Testis (tissue), 3 donors: ENCODE measurements around the gene RFT1. TPM values are rescaled to one million over a fixed set of nuclear protein-coding genes. Genes with fewer than 3 reads are reported as not detected.

ENCODE experiments used
- DNase-seq: peaks from one replicate; pipeline ENCODE4 v3.0.0-alpha.2; 2019
- H3K27ac ChIP-seq, 2 donors: fragments of 200-600 bp; sonication (generic); one replicate each; pipeline ENCODE4 v1.5.1; 2019
- H3K27me3 ChIP-seq: fragments of 200-600 bp; sonication (generic); one replicate; pipeline ENCODE4 v1.5.1; 2019
- H3K36me3 ChIP-seq: fragments of 200-600 bp; sonication (generic); one replicate; pipeline ENCODE4 v1.5.1; 2017; ENCODE audit warnings: low read depth; ENCODE audit errors: missing control alignments
- H3K4me1 ChIP-seq: fragments of 200-600 bp; sonication (generic); one replicate; pipeline ENCODE4 v1.5.1; 2019
- H3K4me3 ChIP-seq, 2 donors: fragments of 200-600 bp; sonication (generic); one replicate each; pipeline ENCODE4 v1.5.1; 2017 to 2019
- H3K9me3 ChIP-seq: fragments of 200-600 bp; sonication (generic); one replicate; pipeline ENCODE4 v1.5.1; 2017
- POLR2A ChIP-seq: fragments of 450-650 bp; IDR thresholded peaks from one replicate; pipeline ENCODE4 v1.6.1; 2017; ENCODE audit warnings: antibody characterized with exemption, mild to moderate bottlenecking, moderate library complexity
- WGBS, 2 donors: methylation state at CpG; one replicate each; pipeline ENCODE4 v1.1.5; 2018; 5-methylcytosine and 5-hydroxymethylcytosine counted together
- intact Hi-C: fragments of 100-400 bp; cut with DNase I; formaldehyde crosslinking; loops from one replicate; pipeline ENCODE4 v1.15.1; 2023; ENCODE audit warnings: low total_unique reads
- polyA plus RNA-seq: library from polyadenylated mRNA; stranded (reverse); fragments of 350-450 nt; fragmentation: Illumina TruSeq; extraction: RNeasy Lipid Tissue Mini Kit (QIAGEN cat#74804); gene quantifications from one replicate; pipeline ENCODE4 v1.2.3, GENCODE V29; 2014; ENCODE audit warnings: low read depth, low replicate concordance; ENCODE audit not compliant: insufficient read depth
- total RNA-seq, 2 donors: library from RNA; depleted of rRNA; stranded (reverse); fragments of >200 nt; gene quantifications; one replicate each; pipeline ENCODE4 v1.2.3, GENCODE V29; 2016
- TF ChIP-seq, protein P1 (sequence below), 3 experiments: fragments of 450-650 bp in 2 of 3; fragments of 200-600 bp in 1 of 3; sonication (generic) in 1 of 3; IDR thresholded peaks; one replicate each; pipeline ENCODE4 v1.5.1; 2016 to 2019; ENCODE audit warnings: antibody characterized with exemption in 3 of 3, mild to moderate bottlenecking in 2 of 3, moderate library complexity in 1 of 3

RFT1 gene
- total and polyA plus RNA-seq, 3 donors from 2014 or later = 27.2 to 36.8 (median 33.9) TPM

DNA sequence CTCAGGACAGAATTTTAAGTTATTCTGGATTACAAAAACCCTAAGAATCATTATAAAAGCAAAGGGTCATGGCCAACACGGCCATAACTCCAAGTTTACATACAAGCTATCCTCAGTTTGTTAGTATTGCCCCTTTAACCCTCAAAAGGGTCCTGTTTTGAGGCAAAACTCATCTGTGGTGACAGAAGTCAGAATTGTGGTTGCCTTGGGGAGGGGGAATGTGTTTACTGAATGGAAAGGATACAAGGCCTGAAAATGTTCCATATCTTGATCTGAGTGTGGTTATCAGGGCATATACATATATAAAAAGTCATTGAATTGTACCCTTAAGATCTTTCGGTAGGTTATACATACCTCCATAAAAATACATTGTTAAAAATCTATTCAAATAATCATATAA is 86.5 kb downstream of the RFT1 start:
- Histone ChIP-seq H3K4me1 (peaks cover 6% of the 10 kb centered on the region), H3K4me3 (no peak overlapping the region), H3K36me3 (no peaks in the 10 kb centered on the region), H3K9me3 (no peaks in the 10 kb centered on the region), H3K27me3 (no peaks in the 10 kb centered on the region), H3K27ac (no peak overlapping the region)
- intact Hi-C loops = no loop called here
- WGBS, 2 donors = 58 to 70% methylated on average over 2 of the region's 2 CpGs
- no peak for DNase-seq
- TF ChIP-seq POLR2A = no peak
- TF ChIP-seq, protein P1, sequence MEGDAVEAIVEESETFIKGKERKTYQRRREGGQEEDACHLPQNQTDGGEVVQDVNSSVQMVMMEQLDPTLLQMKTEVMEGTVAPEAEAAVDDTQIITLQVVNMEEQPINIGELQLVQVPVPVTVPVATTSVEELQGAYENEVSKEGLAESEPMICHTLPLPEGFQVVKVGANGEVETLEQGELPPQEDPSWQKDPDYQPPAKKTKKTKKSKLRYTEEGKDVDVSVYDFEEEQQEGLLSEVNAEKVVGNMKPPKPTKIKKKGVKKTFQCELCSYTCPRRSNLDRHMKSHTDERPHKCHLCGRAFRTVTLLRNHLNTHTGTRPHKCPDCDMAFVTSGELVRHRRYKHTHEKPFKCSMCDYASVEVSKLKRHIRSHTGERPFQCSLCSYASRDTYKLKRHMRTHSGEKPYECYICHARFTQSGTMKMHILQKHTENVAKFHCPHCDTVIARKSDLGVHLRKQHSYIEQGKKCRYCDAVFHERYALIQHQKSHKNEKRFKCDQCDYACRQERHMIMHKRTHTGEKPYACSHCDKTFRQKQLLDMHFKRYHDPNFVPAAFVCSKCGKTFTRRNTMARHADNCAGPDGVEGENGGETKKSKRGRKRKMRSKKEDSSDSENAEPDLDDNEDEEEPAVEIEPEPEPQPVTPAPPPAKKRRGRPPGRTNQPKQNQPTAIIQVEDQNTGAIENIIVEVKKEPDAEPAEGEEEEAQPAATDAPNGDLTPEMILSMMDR (IDR thresholded peaks at IDR 0.05) = no peak

DNA sequence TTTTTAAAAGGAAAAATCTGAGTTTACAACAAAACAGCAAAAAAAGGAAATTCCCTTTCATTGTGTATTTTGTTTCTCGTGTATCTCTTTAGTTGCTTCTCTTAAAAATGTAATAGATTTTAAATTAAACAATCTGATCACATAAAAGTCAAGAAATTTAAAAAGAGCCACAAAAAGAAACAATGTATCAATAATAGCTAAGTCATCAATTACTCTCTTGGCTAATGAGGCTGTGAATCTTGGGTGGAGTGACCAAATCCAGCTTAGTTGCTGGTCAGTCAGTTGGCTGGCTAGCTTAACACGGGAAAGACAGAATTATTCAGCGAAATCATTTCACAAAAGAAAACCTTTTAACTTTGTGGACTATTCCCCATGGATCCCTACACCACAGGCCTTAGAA is 87.6 kb downstream of the RFT1 start:
- Histone ChIP-seq H3K27me3 (no peaks in the 10 kb centered on the region), H3K4me1 (peaks cover 6% of the 10 kb centered on the region), H3K27ac (no peak overlapping the region), H3K9me3 (no peaks in the 10 kb centered on the region), H3K4me3 (no peak overlapping the region), H3K36me3 (no peaks in the 10 kb centered on the region)
- intact Hi-C loops = no loop called here
- no peak for DNase-seq
- 55 to 68% methylated on average over 3 of the region's 3 CpGs for WGBS, 2 donors
- TF ChIP-seq POLR2A = no peak
- TF ChIP-seq, protein P1 (IDR thresholded peaks at IDR 0.05) = no peak

DNA sequence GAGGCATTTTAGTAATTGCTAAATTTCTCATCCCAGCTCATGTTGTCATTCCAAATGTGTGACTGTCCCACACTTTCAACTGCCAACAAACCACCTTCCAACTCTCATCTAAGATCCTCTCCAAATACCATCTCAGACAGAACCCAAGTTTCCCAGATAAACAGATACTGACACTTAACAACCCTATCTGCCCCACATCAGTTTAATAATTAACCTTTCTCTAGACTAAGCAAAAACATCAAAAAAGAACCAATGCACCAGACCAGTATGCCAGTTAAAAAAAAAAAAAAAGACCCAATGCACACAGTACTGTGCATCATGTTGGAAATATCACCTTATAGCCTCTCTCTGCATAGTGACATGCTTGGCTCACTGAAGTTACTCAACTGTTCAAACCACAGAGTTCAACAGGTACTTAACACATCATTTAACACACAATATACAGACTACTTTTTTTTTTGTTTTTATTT is 89.8 kb downstream of the RFT1 start:
- Histone ChIP-seq H3K4me3 (no peak overlapping the region), H3K27ac (no peak overlapping the region), H3K27me3 (no peaks in the 10 kb centered on the region), H3K36me3 (no peaks in the 10 kb centered on the region), H3K4me1 (peaks cover 6% of the 10 kb centered on the region), H3K9me3 (no peaks in the 10 kb centered on the region)
- intact Hi-C loops = no loop called here
- TF ChIP-seq, protein P1 (IDR thresholded peaks at IDR 0.05) = no peak
- TF ChIP-seq POLR2A = no peak
- DNase-seq = no peak

DNA sequence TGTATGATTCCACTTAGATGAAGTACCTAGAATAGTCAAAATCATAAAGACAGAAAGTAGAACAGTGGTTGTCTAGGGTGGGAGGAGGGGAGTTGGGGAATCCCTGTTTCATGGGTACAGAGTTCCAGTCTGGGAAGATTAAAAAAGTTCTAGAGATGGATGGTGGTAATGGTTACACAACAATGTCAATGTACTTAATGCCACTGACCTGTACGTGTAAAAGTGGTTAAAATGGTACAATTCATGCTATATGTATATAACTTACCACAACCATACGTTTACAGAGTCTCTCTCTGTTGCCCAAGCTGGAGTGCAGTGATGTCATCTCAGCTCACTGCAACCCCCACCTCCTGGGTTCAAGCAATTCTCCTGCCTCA is 90.9 kb downstream of the RFT1 start:
- H3K9me3 ChIP-seq = no peaks in the 10 kb centered on the region
- no peaks in the 10 kb centered on the region for H3K27me3 ChIP-seq
- no peak for TF ChIP-seq POLR2A
- TF ChIP-seq, protein P1 (IDR thresholded peaks at IDR 0.05) = no peak
- intact Hi-C loops = no loop called here
- 84 to 89% methylated on average over 2 of the region's 2 CpGs for WGBS, 2 donors
- H3K4me1 ChIP-seq = peaks cover 6% of the 10 kb centered on the region
- no peaks in the 10 kb centered on the region for H3K36me3 ChIP-seq
- H3K4me3 ChIP-seq = no peak overlapping the region
- DNase-seq = no peak
- H3K27ac ChIP-seq = no peak overlapping the region

DNA sequence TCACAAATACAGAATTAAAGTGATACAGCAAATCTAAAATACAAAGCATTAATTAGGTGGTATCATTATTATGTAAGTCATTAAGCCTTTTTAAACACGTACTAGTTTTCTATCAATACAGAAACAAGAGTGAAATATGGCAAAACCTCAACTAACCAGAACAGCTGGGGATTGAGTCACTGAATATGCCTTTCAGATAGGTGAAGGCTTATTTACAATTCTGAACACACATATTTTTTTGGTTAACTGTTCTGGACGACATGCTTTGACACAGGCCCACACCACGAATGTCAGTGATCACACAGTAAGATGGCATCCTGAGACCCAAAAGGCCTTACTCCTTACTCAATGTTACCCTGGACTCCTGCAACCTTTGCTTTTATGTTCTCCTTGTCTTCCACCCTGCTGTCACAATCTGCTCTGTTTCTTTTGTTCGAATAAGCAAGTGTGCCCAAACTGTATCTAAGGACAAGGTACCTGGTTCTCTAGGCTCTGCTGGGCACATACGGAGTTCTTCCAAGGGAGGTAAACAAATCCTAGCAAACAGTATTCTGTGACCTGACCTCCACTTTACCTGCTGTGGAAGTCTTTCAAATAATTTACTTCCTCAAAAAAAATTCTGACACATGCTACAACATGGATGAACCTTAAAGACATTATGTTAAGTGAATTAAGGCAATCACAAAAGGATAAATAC is 91.4 kb downstream of the RFT1 start:
- no peak for DNase-seq
- no peak overlapping the region for H3K27ac ChIP-seq
- H3K4me3 ChIP-seq = no peak overlapping the region
- H3K27me3 ChIP-seq = no peaks in the 10 kb centered on the region
- intact Hi-C loops = no loop called here
- peaks cover under 1% of the 10 kb centered on the region for H3K4me1 ChIP-seq
- WGBS, 2 donors = 86 to 95% methylated on average over 5 of the region's 5 CpGs
- H3K36me3 ChIP-seq = no peaks in the 10 kb centered on the region
- TF ChIP-seq, protein P1 (IDR thresholded peaks at IDR 0.05) = no peak
- TF ChIP-seq POLR2A = no peak
- no peaks in the 10 kb centered on the region for H3K9me3 ChIP-seq
